GM23338 (cell line): ENCODE results near the gene CACNA1C.

Source experiments
- CTCF ChIP-seq, 2 experiments: fragments of 200-600 bp in 1 of 2; sonication (generic) in 1 of 2; conservative IDR thresholded peaks; 2 replicates each; pipeline versions ENCODE4 v1.5.1 to v1.6.1; 2016 to 2017; ENCODE audit warnings: antibody characterized with exemption in 2 of 2, low read depth in 2 of 2, mild to moderate bottlenecking in 2 of 2, moderate library complexity in 1 of 2
- EZH2 ChIP-seq: fragments of 200-600 bp; sonication (generic); IDR thresholded peaks from one replicate; pipeline ENCODE4 v1.8.0; 2017; ENCODE audit warnings: antibody characterized with exemption, mild to moderate bottlenecking, low read depth; ENCODE audit not compliant: unreplicated experiment
- POLR2AphosphoS5 ChIP-seq: IDR thresholded peaks from 2 replicates; pipeline ENCODE4 v1.6.1; 2016; ENCODE audit warnings: antibody characterized with exemption, low read depth
- REST ChIP-seq: IDR thresholded peaks from one replicate; pipeline ENCODE4 v1.6.1; 2018; ENCODE audit warnings: antibody characterized with exemption; ENCODE audit not compliant: unreplicated experiment

GRCh38 chr12:2583091-2583497 lies 530.3 kb downstream of the CACNA1C start:
- TF ChIP-seq CTCF (conservative IDR thresholded peaks at IDR 0.05; ENCODE audit: low read depth in 2 of 2) (peak; percentile 67 to 91), REST (no peak), EZH2 (no peak), POLR2AphosphoS5 (no peak)
